Measurements from ENCODE around the gene VAV3.

VAV3 gene

GRCh38 chr1:107622966-107623365, 342.0 kb downstream of the VAV3 start:
- no peak overlapping the region for H3K4me3 ChIP-seq (ENCODE audit: extremely low read depth, insufficient read depth, low read length, poor library complexity, severe bottlenecking)
- WGBS, 2 experiments (ENCODE audit: insufficient coverage in 2 of 2): no CpG with 5 or more reads among the region's 1 CpG
- H3K27ac ChIP-seq (ENCODE audit: low read depth, low read length, severe bottlenecking): no peak overlapping the region
- no peaks in the 10 kb centered on the region for H3K36me3 ChIP-seq (ENCODE audit: control insufficient read depth, insufficient read depth, low read length)
- H3K9me3 ChIP-seq (ENCODE audit: control insufficient read depth, low read length): no peaks in the 10 kb centered on the region
- no peaks in the 10 kb centered on the region for H3K4me1 ChIP-seq (ENCODE audit: control insufficient read depth, insufficient read depth, low read length, poor library complexity, severe bottlenecking)

GRCh38 chr1:107622535-107622934, 342.4 kb downstream of the VAV3 start:
- no peaks in the 10 kb centered on the region for H3K4me1 ChIP-seq (ENCODE audit: control insufficient read depth, insufficient read depth, low read length, poor library complexity, severe bottlenecking)
- H3K9me3 ChIP-seq (ENCODE audit: control insufficient read depth, low read length): no peaks in the 10 kb centered on the region
- no peaks in the 10 kb centered on the region for H3K36me3 ChIP-seq (ENCODE audit: control insufficient read depth, insufficient read depth, low read length)
- WGBS, 2 experiments (ENCODE audit: insufficient coverage in 2 of 2): 100% methylated on average over 1 to 3 of the region's 4 CpGs
- H3K4me3 ChIP-seq (ENCODE audit: extremely low read depth, insufficient read depth, low read length, poor library complexity, severe bottlenecking): no peak overlapping the region
- no peak overlapping the region for H3K27ac ChIP-seq (ENCODE audit: low read depth, low read length, severe bottlenecking)

- H3K9me3 ChIP-seq (ENCODE audit: control insufficient read depth, low read length): no peaks in the 10 kb centered on the region
- H3K4me3 ChIP-seq (ENCODE audit: extremely low read depth, insufficient read depth, low read length, poor library complexity, severe bottlenecking): no peak overlapping the region
- H3K36me3 ChIP-seq (ENCODE audit: control insufficient read depth, insufficient read depth, low read length): no peaks in the 10 kb centered on the region
- WGBS, 2 experiments (ENCODE audit: insufficient coverage in 2 of 2): no CpG with 5 or more reads among the region's 1 CpG
- no peak overlapping the region for H3K27ac ChIP-seq (ENCODE audit: low read depth, low read length, severe bottlenecking)
- H3K4me1 ChIP-seq (ENCODE audit: control insufficient read depth, insufficient read depth, low read length, poor library complexity, severe bottlenecking): no peaks in the 10 kb centered on the region
Observed at GRCh38 chr1:107620753-107621152, 344.2 kb downstream of the VAV3 start.

- Histone ChIP-seq H3K27ac (ENCODE audit: low read depth, low read length, severe bottlenecking) (no peak overlapping the region), H3K36me3 (ENCODE audit: control insufficient read depth, insufficient read depth, low read length) (no peaks in the 10 kb centered on the region), H3K4me1 (ENCODE audit: control insufficient read depth, insufficient read depth, low read length, poor library complexity, severe bottlenecking) (no peaks in the 10 kb centered on the region), H3K9me3 (ENCODE audit: control insufficient read depth, low read length) (no peaks in the 10 kb centered on the region), H3K4me3 (ENCODE audit: extremely low read depth, insufficient read depth, low read length, poor library complexity, severe bottlenecking) (no peak overlapping the region)
Observed at GRCh38 chr1:107618539-107618938, 346.4 kb downstream of the VAV3 start.

- Histone ChIP-seq H3K4me1 (ENCODE audit: control insufficient read depth, insufficient read depth, low read length, poor library complexity, severe bottlenecking) (no peaks in the 10 kb centered on the region), H3K4me3 (ENCODE audit: extremely low read depth, insufficient read depth, low read length, poor library complexity, severe bottlenecking) (no peak overlapping the region), H3K27ac (ENCODE audit: low read depth, low read length, severe bottlenecking) (no peak overlapping the region), H3K9me3 (ENCODE audit: control insufficient read depth, low read length) (no peaks in the 10 kb centered on the region), H3K36me3 (ENCODE audit: control insufficient read depth, insufficient read depth, low read length) (no peaks in the 10 kb centered on the region)
- WGBS, 2 experiments (ENCODE audit: insufficient coverage in 2 of 2): 83 to 97% methylated on average over 2 to 4 of the region's 8 CpGs
Observed at GRCh38 chr1:107617921-107618320, 347.1 kb downstream of the VAV3 start.

GRCh38 chr1:107617456-107617855, 347.5 kb downstream of the VAV3 start:
- Histone ChIP-seq H3K9me3 (ENCODE audit: control insufficient read depth, low read length) (no peaks in the 10 kb centered on the region), H3K4me3 (ENCODE audit: extremely low read depth, insufficient read depth, low read length, poor library complexity, severe bottlenecking) (no peak overlapping the region), H3K27ac (ENCODE audit: low read depth, low read length, severe bottlenecking) (no peak overlapping the region)

GRCh38 chr1:107609808-107610207, 355.2 kb downstream of the VAV3 start:
- Histone ChIP-seq H3K36me3 (ENCODE audit: control insufficient read depth, insufficient read depth, low read length) (no peaks in the 10 kb centered on the region), H3K4me3 (ENCODE audit: extremely low read depth, insufficient read depth, low read length, poor library complexity, severe bottlenecking) (no peak overlapping the region), H3K27ac (ENCODE audit: low read depth, low read length, severe bottlenecking) (no peak overlapping the region), H3K9me3 (ENCODE audit: control insufficient read depth, low read length) (no peaks in the 10 kb centered on the region), H3K4me1 (ENCODE audit: control insufficient read depth, insufficient read depth, low read length, poor library complexity, severe bottlenecking) (no peaks in the 10 kb centered on the region)
- WGBS, 2 experiments (ENCODE audit: insufficient coverage in 2 of 2): no CpG with 5 or more reads among the region's 1 CpG

More at GRCh38 chr1:107617456-107617855, 347.5 kb downstream of the VAV3 start:
- H3K4me1 ChIP-seq (ENCODE audit: control insufficient read depth, insufficient read depth, low read length, poor library complexity, severe bottlenecking): no peaks in the 10 kb centered on the region
- no peaks in the 10 kb centered on the region for H3K36me3 ChIP-seq (ENCODE audit: control insufficient read depth, insufficient read depth, low read length)

GRCh38 chr1:107604825-107605224, 360.2 kb downstream of the VAV3 start:
- Histone ChIP-seq H3K4me1 (ENCODE audit: control insufficient read depth, insufficient read depth, low read length, poor library complexity, severe bottlenecking) (no peaks in the 10 kb centered on the region), H3K9me3 (ENCODE audit: control insufficient read depth, low read length) (no peaks in the 10 kb centered on the region), H3K4me3 (ENCODE audit: extremely low read depth, insufficient read depth, low read length, poor library complexity, severe bottlenecking) (no peak overlapping the region), H3K27ac (ENCODE audit: low read depth, low read length, severe bottlenecking) (no peak overlapping the region), H3K36me3 (ENCODE audit: control insufficient read depth, insufficient read depth, low read length) (no peaks in the 10 kb centered on the region)

- H3K36me3 ChIP-seq (ENCODE audit: control insufficient read depth, insufficient read depth, low read length): no peaks in the 10 kb centered on the region
- H3K4me3 ChIP-seq (ENCODE audit: extremely low read depth, insufficient read depth, low read length, poor library complexity, severe bottlenecking): no peak overlapping the region
- 54 to 63% methylated on average over 3 of the region's 3 CpGs for WGBS, 2 experiments (ENCODE audit: insufficient coverage in 2 of 2)
- H3K27ac ChIP-seq (ENCODE audit: low read depth, low read length, severe bottlenecking): no peak overlapping the region
- H3K9me3 ChIP-seq (ENCODE audit: control insufficient read depth, low read length): no peaks in the 10 kb centered on the region
- H3K4me1 ChIP-seq (ENCODE audit: control insufficient read depth, insufficient read depth, low read length, poor library complexity, severe bottlenecking): no peaks in the 10 kb centered on the region
Observed at GRCh38 chr1:107600607-107601160, 364.3 kb downstream of the VAV3 start.

- WGBS, 2 experiments (ENCODE audit: insufficient coverage in 2 of 2): 90% methylated on average over 2 of the region's 3 CpGs; no CpG with 5 or more reads in 1 of the 2 experiments
- Histone ChIP-seq H3K4me1 (ENCODE audit: control insufficient read depth, insufficient read depth, low read length, poor library complexity, severe bottlenecking) (no peaks in the 10 kb centered on the region), H3K4me3 (ENCODE audit: extremely low read depth, insufficient read depth, low read length, poor library complexity, severe bottlenecking) (no peak overlapping the region), H3K9me3 (ENCODE audit: control insufficient read depth, low read length) (no peaks in the 10 kb centered on the region), H3K36me3 (ENCODE audit: control insufficient read depth, insufficient read depth, low read length) (no peaks in the 10 kb centered on the region), H3K27ac (ENCODE audit: low read depth, low read length, severe bottlenecking) (no peak overlapping the region)
Observed at GRCh38 chr1:107599220-107599619, 365.8 kb downstream of the VAV3 start.

GRCh38 chr1:107597290-107597689, 367.7 kb downstream of the VAV3 start:
- H3K4me1 ChIP-seq (ENCODE audit: control insufficient read depth, insufficient read depth, low read length, poor library complexity, severe bottlenecking): no peaks in the 10 kb centered on the region
- no peaks in the 10 kb centered on the region for H3K36me3 ChIP-seq (ENCODE audit: control insufficient read depth, insufficient read depth, low read length)
- H3K27ac ChIP-seq (ENCODE audit: low read depth, low read length, severe bottlenecking): no peak overlapping the region
- H3K4me3 ChIP-seq (ENCODE audit: extremely low read depth, insufficient read depth, low read length, poor library complexity, severe bottlenecking): no peak overlapping the region
- H3K9me3 ChIP-seq (ENCODE audit: control insufficient read depth, low read length): no peaks in the 10 kb centered on the region

GRCh38 chr1:107594536-107594935, 370.4 kb downstream of the VAV3 start:
- H3K36me3 ChIP-seq (ENCODE audit: control insufficient read depth, insufficient read depth, low read length): no peaks in the 10 kb centered on the region
- no peak overlapping the region for H3K4me3 ChIP-seq (ENCODE audit: extremely low read depth, insufficient read depth, low read length, poor library complexity, severe bottlenecking)
- H3K4me1 ChIP-seq (ENCODE audit: control insufficient read depth, insufficient read depth, low read length, poor library complexity, severe bottlenecking): no peaks in the 10 kb centered on the region
- no CpG with 5 or more reads among the region's 1 CpG for WGBS, 2 experiments (ENCODE audit: insufficient coverage in 2 of 2)
- no peak overlapping the region for H3K27ac ChIP-seq (ENCODE audit: low read depth, low read length, severe bottlenecking)
- no peaks in the 10 kb centered on the region for H3K9me3 ChIP-seq (ENCODE audit: control insufficient read depth, low read length)

Measured in mesodermal cell (in vitro differentiated cells).